Spleen (tissue), 7 donors: Measurements from ENCODE around the gene NCS1.

Experiments
- CTCF ChIP-seq, 11 experiments: fragments of 200-600 bp in 7 of 11; fragments of 450-650 bp in 4 of 11; sonication (generic) in 4 of 11; IDR thresholded peaks in 8 of 11; conservative IDR thresholded peaks in 3 of 11; 1 replicate in 7 of 11; 2 replicates in 4 of 11; pipeline versions ENCODE4 v1.4.0 to v1.8.0; 2016 to 2021; ENCODE audit warnings: antibody characterized with exemption in 11 of 11, inconsistent platforms in 4 of 11, mild to moderate bottlenecking in 1 of 11
- POLR2A ChIP-seq, 3 donors: fragments of 450-650 bp; IDR thresholded peaks; one replicate each; pipeline ENCODE4 v1.5.1; 2017; ENCODE audit warnings: antibody characterized with exemption in 3 of 3, mild to moderate bottlenecking in 1 of 3
- POLR2AphosphoS5 ChIP-seq, 3 donors: sonication (generic); formaldehyde crosslinking; IDR thresholded peaks; one replicate each; pipeline ENCODE4 v1.5.1; 2017; ENCODE audit warnings: antibody characterized with exemption in 3 of 3
- donor health status: DM: no; HTN: no; CAD: no; lungs with moderate emphysema.
- donor health status: DM: no; HTN: no; CAD: no.
- donor health status: DM: no; HTN: no; CAD: no.

GRCh38 chr9:130268521-130269211, 96.5 kb downstream of the NCS1 start:
- TF ChIP-seq CTCF (IDR thresholded peaks at IDR 0.05 in 8 of 11, conservative IDR thresholded peaks at IDR 0.05 in 3 of 11) (no peak), POLR2A (IDR thresholded peaks at IDR 0.05) (no peak), POLR2AphosphoS5 (IDR thresholded peaks at IDR 0.05) (no peak)
